Suprapubic skin (tissue), 3 donors: ENCODE data around the gene PFDN4.

ENCODE experiments used
- CTCF ChIP-seq, 2 donors: fragments of 200-600 bp in 1 of 2; fragments of 450-650 bp in 1 of 2; sonication (generic) in 1 of 2; IDR thresholded peaks; one replicate each; pipeline ENCODE4 v1.5.1; 2016 to 2019; ENCODE audit warnings: antibody characterized with exemption in 2 of 2, mild to moderate bottlenecking in 1 of 2, moderate library complexity in 1 of 2
- POLR2A ChIP-seq, 2 donors: fragments of 450-650 bp; IDR thresholded peaks; one replicate each; pipeline ENCODE4 v1.6.1; 2017; ENCODE audit warnings: antibody characterized with exemption in 2 of 2, mild to moderate bottlenecking in 2 of 2, moderate library complexity in 2 of 2

GRCh38 chr20:54228841-54229240, 21.0 kb downstream of the PFDN4 start:
- TF ChIP-seq CTCF (IDR thresholded peaks at IDR 0.05) (no peak), POLR2A (IDR thresholded peaks at IDR 0.05) (no peak)
